ENCODE results near the gene KISS1.

KISS1 gene

GRCh38 chr1:204192046-204192445 is 4.2 kb downstream of the KISS1 start:
- DNase-seq (ENCODE audit: insufficient read length, low spot score) (no peak), FAIRE-seq (no peak)
- TF ChIP-seq POLR2A (IDR thresholded peaks at IDR 0.05; ENCODE audit: low read depth, low read length) = no peak

- no peak for TF ChIP-seq POLR2A (IDR thresholded peaks at IDR 0.05; ENCODE audit: low read depth, low read length)
- no peak for DNase-seq (ENCODE audit: insufficient read length, low spot score)
- no peak for FAIRE-seq
These were observed 4.8 kb downstream of the KISS1 start for GRCh38 chr1:204191456-204191855.

GRCh38 chr1:204190212-204191211 is 5.8 kb downstream of the KISS1 start:
- DNase-seq (ENCODE audit: insufficient read length, low spot score) (no peak), FAIRE-seq (no peak)

GRCh38 chr1:204188959-204189639 is 7.2 kb downstream of the KISS1 start:
- DNase-seq (ENCODE audit: insufficient read length, low spot score) = no peak
- no peak for FAIRE-seq
- no peak for TF ChIP-seq POLR2A (IDR thresholded peaks at IDR 0.05; ENCODE audit: low read depth, low read length)

More at GRCh38 chr1:204190212-204191211, 5.8 kb downstream of the KISS1 start:
- no peak for TF ChIP-seq POLR2A (IDR thresholded peaks at IDR 0.05; ENCODE audit: low read depth, low read length)

GRCh38 chr1:204186597-204186996 is 9.7 kb downstream of the KISS1 start:
- no peak for TF ChIP-seq POLR2A (IDR thresholded peaks at IDR 0.05; ENCODE audit: low read depth, low read length)
- no peak for DNase-seq (ENCODE audit: insufficient read length, low spot score)
- no peak for FAIRE-seq

- DNase-seq (ENCODE audit: insufficient read length, low spot score) (no peak), FAIRE-seq (no peak)
- TF ChIP-seq POLR2A (IDR thresholded peaks at IDR 0.05; ENCODE audit: low read depth, low read length) = no peak
These were observed 15.2 kb downstream of the KISS1 start for GRCh38 chr1:204181116-204181515.

- FAIRE-seq (no peak), DNase-seq (ENCODE audit: insufficient read length, low spot score) (no peak)
- TF ChIP-seq POLR2A (IDR thresholded peaks at IDR 0.05; ENCODE audit: low read depth, low read length) = no peak
These were observed 16.2 kb downstream of the KISS1 start for GRCh38 chr1:204180133-204180532.

- no peak for DNase-seq (ENCODE audit: insufficient read length, low spot score)
- no peak for TF ChIP-seq POLR2A (IDR thresholded peaks at IDR 0.05; ENCODE audit: low read depth, low read length)
- no peak for FAIRE-seq
These were observed 17.6 kb downstream of the KISS1 start for GRCh38 chr1:204178487-204179281.

- FAIRE-seq = no peak
- no peak for DNase-seq (ENCODE audit: insufficient read length, low spot score)
- no peak for TF ChIP-seq POLR2A (IDR thresholded peaks at IDR 0.05; ENCODE audit: low read depth, low read length)
These were observed 19.2 kb downstream of the KISS1 start for GRCh38 chr1:204177133-204177532.

- TF ChIP-seq POLR2A (IDR thresholded peaks at IDR 0.05; ENCODE audit: low read depth, low read length) = no peak
- DNase-seq (ENCODE audit: insufficient read length, low spot score) (no peak), FAIRE-seq (no peak)
These were observed 20.2 kb downstream of the KISS1 start for GRCh38 chr1:204176049-204176448.

- FAIRE-seq (no peak), DNase-seq (ENCODE audit: insufficient read length, low spot score) (no peak)
- no peak for TF ChIP-seq POLR2A (IDR thresholded peaks at IDR 0.05; ENCODE audit: low read depth, low read length)
These were observed 21.3 kb downstream of the KISS1 start for GRCh38 chr1:204174958-204175357.

GRCh38 chr1:204172404-204173029 is 23.8 kb downstream of the KISS1 start:
- DNase-seq (ENCODE audit: insufficient read length, low spot score) (no peak), FAIRE-seq (no peak)
- no peak for TF ChIP-seq POLR2A (IDR thresholded peaks at IDR 0.05; ENCODE audit: low read depth, low read length)

- DNase-seq (ENCODE audit: insufficient read length, low spot score) (no peak), FAIRE-seq (peak; percentile 15)
These were observed 24.5 kb downstream of the KISS1 start for GRCh38 chr1:204171751-204172178.

More at GRCh38 chr1:204171751-204172178, 24.5 kb downstream of the KISS1 start:
- TF ChIP-seq POLR2A (IDR thresholded peaks at IDR 0.05; ENCODE audit: low read depth, low read length) = no peak
